Neural crest cell (in vitro differentiated cells): Measurements from ENCODE around the gene GDF10. TPM values are rescaled to one million over a fixed set of nuclear protein-coding genes. Genes with fewer than 3 reads are reported as not detected.

Experiments
- DNase-seq: peaks from one replicate; pipeline ENCODE4 v3.0.0; 2021; ENCODE audit warnings: low read depth, mixed read lengths, low spot score
- H3K27ac Mint-ChIP-seq: one replicate; pipeline ENCODE4 v1.8.0; 2021; ENCODE audit warnings: mild to moderate bottlenecking, mixed read lengths; ENCODE audit not compliant: unreplicated experiment
- H3K27me3 Mint-ChIP-seq: 2 replicates; pipeline ENCODE4 v1.8.0; 2021; ENCODE audit warnings: low read depth, mild to moderate bottlenecking, mixed read lengths
- H3K36me3 Mint-ChIP-seq: 2 replicates; pipeline ENCODE4 v1.8.0; 2021; ENCODE audit warnings: low read depth, mild to moderate bottlenecking, mixed read lengths
- H3K4me1 Mint-ChIP-seq: 2 replicates; pipeline ENCODE4 v1.8.0; 2021; ENCODE audit warnings: mixed read lengths
- H3K4me3 Mint-ChIP-seq: one replicate; pipeline ENCODE4 v1.8.0; 2021; ENCODE audit warnings: mild to moderate bottlenecking, mixed read lengths
- H3K9me3 Mint-ChIP-seq: 2 replicates; pipeline ENCODE4 v1.8.0; 2021; ENCODE audit warnings: mixed read lengths
- total RNA-seq: library from RNA; stranded (reverse); gene quantifications from 2 replicates; pipeline ENCODE4 v1.2.1, GENCODE V29; 2021
- TF ChIP-seq, protein P1 (sequence below): fragments of 200-600 bp; sonication (generic); conservative IDR thresholded peaks from 2 replicates; pipeline ENCODE4 v1.5.0; 2021; ENCODE audit warnings: antibody characterized with exemption, mild to moderate bottlenecking

Gene GDF10
- total RNA-seq, 1 donor from 2014 or later: 2.9 TPM

DNA sequence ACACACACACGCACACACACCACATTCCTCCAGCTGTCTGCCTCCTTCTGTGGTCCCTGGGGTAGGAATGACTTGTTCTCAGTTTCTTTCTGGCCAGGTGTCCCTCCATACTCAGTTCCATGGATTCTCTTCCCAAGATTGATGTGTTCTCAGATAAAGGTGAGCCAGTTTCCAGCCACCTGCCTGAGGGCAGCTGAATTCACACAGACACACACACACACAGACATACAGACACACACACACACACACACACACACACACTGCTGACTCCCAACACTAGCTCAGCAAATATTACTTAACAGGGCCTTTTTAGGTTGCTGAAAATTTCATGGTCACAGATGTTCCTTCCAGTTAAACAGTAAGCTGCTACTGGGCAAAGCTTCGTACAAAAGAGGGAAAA lies 45.4 kb upstream of the GDF10 start:
- Mint-ChIP-seq H3K4me1 (peaks cover 10% of the 10 kb centered on the region), H3K27ac (no peak overlapping the region), H3K36me3 (no peaks in the 10 kb centered on the region), H3K9me3 (no peaks in the 10 kb centered on the region), H3K27me3 (no peaks in the 10 kb centered on the region), H3K4me3 (no peak overlapping the region)
- TF ChIP-seq, protein P1, sequence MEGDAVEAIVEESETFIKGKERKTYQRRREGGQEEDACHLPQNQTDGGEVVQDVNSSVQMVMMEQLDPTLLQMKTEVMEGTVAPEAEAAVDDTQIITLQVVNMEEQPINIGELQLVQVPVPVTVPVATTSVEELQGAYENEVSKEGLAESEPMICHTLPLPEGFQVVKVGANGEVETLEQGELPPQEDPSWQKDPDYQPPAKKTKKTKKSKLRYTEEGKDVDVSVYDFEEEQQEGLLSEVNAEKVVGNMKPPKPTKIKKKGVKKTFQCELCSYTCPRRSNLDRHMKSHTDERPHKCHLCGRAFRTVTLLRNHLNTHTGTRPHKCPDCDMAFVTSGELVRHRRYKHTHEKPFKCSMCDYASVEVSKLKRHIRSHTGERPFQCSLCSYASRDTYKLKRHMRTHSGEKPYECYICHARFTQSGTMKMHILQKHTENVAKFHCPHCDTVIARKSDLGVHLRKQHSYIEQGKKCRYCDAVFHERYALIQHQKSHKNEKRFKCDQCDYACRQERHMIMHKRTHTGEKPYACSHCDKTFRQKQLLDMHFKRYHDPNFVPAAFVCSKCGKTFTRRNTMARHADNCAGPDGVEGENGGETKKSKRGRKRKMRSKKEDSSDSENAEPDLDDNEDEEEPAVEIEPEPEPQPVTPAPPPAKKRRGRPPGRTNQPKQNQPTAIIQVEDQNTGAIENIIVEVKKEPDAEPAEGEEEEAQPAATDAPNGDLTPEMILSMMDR: no peak
- no peak for DNase-seq

DNA sequence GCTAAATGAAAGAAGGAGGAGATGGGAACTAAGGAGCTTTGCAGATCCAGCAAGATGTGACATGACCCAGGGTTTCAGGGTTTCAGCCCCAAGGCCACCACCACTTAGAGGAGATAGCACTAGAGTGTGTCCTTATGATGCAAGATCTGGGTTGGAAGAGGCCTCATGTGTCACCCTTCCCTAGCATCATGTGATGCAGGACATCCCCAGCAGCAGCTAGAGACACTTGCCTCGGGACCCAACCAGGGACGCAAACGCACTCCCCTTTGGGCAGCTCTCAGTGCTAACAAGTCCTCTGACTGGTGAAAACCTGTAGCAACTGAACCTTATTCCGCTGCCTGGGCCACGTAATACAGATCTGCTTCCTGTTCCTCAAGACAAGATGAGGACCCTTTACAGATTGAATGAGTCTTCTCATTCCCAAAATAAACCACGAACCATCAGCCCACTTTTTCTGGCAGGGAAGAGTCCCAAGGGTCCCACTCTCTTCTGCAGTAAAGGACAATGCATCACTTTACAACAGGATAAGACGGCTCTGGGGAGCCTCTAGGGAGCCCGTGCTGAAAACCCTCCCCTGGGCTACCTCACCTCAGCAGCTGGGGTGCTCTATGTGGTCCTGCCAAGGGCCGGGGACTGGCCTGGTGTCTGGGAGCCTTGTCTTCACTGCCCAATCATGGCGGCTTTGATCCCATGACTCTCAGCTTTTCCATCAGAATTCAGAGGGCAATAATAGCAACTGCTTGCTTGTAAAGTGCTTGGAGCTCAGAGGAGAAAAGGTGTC lies 44.8 kb upstream of the GDF10 start:
- DNase-seq: no peak
- H3K9me3 Mint-ChIP-seq: no peaks in the 10 kb centered on the region
- H3K36me3 Mint-ChIP-seq: no peaks in the 10 kb centered on the region
- H3K27ac Mint-ChIP-seq: no peak overlapping the region
- no peaks in the 10 kb centered on the region for H3K27me3 Mint-ChIP-seq
- H3K4me1 Mint-ChIP-seq: peaks cover 10% of the 10 kb centered on the region
- no peak overlapping the region for H3K4me3 Mint-ChIP-seq
- TF ChIP-seq, protein P1: no peak

DNA sequence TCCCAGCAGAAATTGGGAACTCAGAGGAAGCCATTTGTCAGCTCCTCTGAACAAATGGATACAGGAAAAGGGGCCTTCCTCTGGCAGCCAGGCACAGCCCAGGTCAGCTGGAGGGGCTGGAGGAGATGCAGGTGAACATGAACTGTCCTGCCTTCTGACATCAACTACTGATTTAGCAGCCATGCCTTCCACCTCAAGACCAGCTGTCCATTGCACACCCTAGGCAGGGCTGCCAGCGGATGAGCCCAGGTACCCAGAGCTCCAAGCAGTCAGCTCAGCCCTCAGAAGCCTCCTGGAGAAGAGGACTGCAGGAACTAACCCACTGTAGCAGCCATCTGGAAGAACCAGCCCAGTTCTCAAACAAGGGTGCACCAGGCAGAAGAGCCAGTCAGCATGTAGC lies 44.1 kb upstream of the GDF10 start:
- DNase-seq: no peak
- Mint-ChIP-seq H3K9me3 (no peaks in the 10 kb centered on the region), H3K27ac (no peak overlapping the region), H3K36me3 (no peaks in the 10 kb centered on the region), H3K4me1 (peaks cover 10% of the 10 kb centered on the region), H3K27me3 (no peaks in the 10 kb centered on the region), H3K4me3 (no peak overlapping the region)
- TF ChIP-seq, protein P1: no peak

DNA sequence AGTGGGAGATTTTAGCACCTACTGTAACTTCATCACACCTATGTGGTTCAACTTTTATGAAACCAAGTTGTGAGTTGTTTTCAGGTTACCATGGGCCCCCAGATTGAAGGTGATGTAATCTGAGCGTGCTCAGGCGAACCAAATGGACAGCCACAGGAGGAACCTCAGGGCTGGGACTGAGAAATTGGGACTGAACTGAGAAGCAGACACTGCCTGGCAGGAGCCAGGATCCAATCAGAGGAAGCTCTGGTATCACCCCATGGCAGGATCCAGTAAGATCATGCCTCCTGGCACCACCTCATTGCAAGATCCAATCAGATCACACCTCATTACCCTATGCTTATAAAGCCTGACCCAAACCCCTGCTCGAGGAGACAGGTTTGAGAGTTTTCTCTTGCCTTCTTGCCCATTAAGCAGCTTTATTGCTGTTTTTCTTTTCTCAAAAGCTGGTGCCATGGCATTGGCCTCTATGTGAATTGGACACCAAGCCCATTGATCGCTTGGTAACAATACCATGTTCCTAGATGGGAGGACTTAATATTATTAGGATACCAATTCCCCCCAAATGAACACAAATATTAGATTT lies 43.2 kb upstream of the GDF10 start:
- H3K4me3 Mint-ChIP-seq: no peak overlapping the region
- no peaks in the 10 kb centered on the region for H3K9me3 Mint-ChIP-seq
- H3K27me3 Mint-ChIP-seq: no peaks in the 10 kb centered on the region
- TF ChIP-seq, protein P1: no peak
- no peak for DNase-seq
- H3K36me3 Mint-ChIP-seq: no peaks in the 10 kb centered on the region
- H3K27ac Mint-ChIP-seq: no peak overlapping the region
- H3K4me1 Mint-ChIP-seq: peaks cover 10% of the 10 kb centered on the region

DNA sequence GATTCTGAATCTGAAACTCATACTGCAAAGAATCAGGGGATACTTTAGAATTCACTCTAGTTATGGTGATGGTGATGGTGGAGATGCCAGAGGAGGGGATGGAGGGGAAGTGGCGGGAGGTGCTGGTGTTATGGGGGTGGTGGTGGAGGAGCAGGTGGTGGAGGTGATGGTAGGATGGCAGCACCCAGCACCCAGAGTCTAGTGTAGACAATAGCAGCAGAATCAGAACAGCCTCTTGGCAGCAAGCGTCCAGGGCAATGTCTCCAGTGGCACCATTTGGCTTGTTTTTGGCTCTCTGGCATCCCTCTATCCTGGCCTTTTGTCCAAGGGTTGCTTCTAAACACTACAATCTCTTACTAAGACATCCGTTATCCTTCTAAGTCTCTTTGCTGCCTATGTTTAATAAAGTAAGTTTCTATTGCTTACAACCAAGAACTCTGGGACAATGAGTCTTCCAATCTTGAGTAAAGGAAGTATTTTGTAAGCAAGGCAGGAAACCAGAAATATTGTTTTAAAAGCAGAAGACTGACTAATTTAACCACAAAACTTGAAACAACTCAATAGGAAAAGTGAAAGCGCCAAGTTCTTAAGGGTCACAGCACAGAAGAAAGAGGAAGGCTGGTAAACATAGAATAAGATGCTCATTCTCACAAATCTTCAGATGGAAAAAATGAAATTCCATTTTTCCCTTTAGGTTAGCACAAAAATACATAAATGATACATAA lies 42.4 kb upstream of the GDF10 start:
- Mint-ChIP-seq H3K4me3 (no peak overlapping the region), H3K27ac (no peak overlapping the region), H3K9me3 (no peaks in the 10 kb centered on the region), H3K36me3 (no peaks in the 10 kb centered on the region), H3K27me3 (no peaks in the 10 kb centered on the region), H3K4me1 (peaks cover 10% of the 10 kb centered on the region)
- DNase-seq: no peak
- TF ChIP-seq, protein P1: no peak
